GM12875 (cell line): ENCODE data around the gene CBARP.
"Not testable (repeated sequence)": the region's sequence is repeated elsewhere in the genome, so short reads cannot be mapped to it uniquely, and the experiment has no call there.

Source experiments
- H3K4me3 ChIP-seq: one replicate; pipeline ENCODE4 v1.5.1; 2011; ENCODE audit warnings: low read depth, low read length, control low read depth
- CTCF ChIP-seq: IDR thresholded peaks from 2 replicates; pipeline ENCODE4 v1.5.1; 2011; ENCODE audit warnings: low read depth, mild to moderate bottlenecking, control low read depth, inconsistent platforms, low read length, moderate library complexity, borderline replicate concordance; ENCODE audit not compliant: insufficient read depth

CBARP gene

DNA sequence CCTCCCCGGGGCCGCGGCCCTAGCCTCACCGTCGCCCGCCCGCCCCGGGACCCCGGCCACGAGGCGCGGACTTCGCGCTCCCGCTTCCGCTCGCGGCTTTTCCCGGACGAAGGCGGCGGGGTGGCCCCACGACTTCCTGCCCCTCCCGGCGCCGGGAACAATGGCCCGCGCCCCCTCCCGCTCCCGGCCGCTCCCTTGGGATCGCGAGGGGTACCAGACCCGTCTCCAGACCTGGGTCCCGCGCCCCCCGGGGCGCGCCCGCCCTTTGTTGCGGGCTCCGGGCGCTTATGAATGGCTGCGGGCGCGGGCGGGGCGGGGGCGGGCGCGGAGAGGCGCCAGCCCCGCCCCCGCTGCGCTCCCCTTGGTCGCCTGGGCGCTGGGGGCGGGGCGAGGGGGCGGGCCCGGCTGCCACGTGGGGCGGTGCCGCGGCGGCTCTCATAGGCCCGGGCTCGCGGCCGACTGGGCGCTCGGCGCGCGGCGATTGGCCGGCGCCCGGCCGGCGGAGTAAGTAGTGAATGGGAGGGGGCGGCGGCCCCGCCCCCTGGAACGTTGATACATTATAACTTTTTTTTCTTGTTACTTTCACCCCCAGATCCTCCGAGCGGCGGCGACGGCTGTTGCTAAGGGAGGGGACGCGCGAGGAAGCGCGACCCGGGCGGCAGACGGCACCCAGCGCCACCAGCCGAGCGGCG, 11.6 kb upstream of the CBARP start:
- TF ChIP-seq CTCF, result no peak
- H3K4me3 ChIP-seq, result peak overlapping the region; percentile 73

DNA sequence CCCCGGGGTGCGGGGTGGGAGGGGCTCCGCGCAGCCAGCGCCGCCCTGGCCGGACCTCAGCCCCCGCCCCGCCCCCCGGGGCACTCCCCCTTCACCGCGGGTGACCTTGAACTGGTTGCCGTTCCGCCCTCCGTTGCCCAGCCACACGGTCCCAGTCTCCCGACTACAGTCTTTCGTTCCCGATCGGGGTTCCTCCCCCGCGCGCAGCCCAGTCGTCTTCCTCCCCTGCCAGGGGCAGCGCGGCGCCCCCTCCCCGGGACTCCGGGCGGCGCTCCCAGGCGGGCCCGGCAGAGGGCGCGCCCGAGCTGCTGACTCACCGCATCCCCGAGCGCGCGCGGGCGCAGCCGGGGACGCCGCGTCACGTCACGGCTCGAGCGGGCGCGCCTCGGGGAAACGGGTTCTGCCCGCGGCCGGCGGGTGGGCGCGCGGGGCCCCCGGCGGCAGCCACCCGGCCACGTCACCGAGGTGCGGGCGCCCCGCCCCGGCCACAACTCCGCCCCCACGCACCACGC, 11.0 kb upstream of the CBARP start:
- peak overlapping the region; percentile 70 for H3K4me3 ChIP-seq
- TF ChIP-seq CTCF, result peak; percentile 96

DNA sequence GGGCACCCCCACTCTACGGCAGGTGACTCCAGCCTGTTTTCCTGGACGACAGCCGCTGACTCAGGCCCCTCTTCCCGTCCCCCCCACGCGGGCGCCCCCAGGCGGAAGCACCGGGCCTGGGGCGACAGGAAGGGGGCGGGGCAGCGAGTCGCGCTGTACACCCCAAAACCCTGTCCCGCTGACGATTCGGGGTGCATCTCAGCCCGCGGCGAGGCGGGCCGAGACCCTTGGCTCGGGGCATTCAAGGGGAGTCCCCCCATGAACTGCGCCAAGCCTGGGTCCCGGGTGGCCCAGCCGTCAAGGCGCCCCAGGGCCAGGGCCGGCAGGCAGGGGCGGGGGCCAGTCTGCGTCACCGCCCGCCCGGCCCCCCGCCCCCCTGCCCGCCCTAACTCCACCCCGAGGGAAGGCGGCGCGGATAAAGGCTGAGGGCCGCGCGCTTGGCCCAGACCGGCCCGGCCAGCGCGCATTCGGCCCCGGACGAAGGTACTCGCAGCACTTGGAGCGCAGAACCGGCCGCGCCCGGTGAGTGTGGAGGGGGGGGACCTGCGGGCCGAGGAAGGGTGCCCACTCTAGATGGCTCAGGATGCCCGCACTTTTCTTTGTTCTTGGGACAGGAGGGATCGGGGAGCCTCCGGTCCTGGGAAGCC, 10.5 kb upstream of the CBARP start, which contains the start of gene MIDN:
MIDN (plus strand) TSS at position 445 of the 647 bp plus-strand sequence. CDS start 1,714 bp downstream, outside the sequence.
- TF ChIP-seq CTCF, result peak; percentile 56
- peak within 1 kb of the TSS; percentile 70 for H3K4me3 ChIP-seq

GRCh38 chr19:1247748-1248138, 9.9 kb upstream of the CBARP start:
- no peak for TF ChIP-seq CTCF
- H3K4me3 ChIP-seq, result peak overlapping the region; percentile 70

DNA sequence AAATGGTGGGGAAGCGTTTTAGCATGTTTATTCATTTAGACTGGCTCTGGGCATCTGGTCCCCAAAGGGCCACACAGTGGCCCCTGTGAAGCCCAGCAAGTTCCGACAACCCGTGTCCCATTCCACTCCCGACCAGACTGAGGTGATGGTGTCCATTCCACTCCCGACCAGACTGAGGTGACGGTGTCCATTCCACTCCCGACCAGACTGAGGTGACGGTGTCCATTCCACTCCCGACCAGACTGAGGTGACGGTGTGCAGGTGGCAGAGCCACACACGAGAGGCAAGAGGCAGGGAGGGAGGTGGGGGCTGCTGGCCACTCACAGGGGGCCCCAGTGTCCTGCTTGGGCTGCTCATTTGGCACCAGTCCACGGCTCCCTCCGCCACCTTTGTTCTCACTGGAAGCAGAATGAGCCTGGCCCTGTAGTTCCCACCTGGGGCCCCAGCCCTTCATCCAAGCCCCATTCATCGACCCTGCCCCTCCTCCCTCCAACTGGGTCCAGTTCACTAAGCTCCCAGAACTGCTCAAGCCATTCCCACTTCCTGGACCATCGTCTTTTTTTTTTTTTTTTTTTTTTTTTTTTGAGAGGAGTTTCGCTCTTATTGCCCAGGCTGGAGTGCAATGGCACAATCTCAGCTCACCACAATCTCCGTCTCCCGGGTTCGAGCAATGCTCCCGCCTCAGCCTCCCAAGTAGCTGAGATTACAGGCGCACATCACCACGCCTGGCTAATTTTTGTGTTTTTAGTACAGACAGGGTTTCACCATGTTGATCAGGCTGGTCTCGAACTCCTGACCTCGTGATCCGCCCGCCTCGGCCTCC, 8.7 kb upstream of the CBARP start:
- H3K4me3 ChIP-seq, result not testable (repeated sequence)

- no peak for TF ChIP-seq CTCF
- no peak overlapping the region for H3K4me3 ChIP-seq
Measured at GRCh38 chr19:1245494-1246264, 7.9 kb upstream of the CBARP start.
